Body of pancreas (tissue), 4 donors: ENCODE results near the gene SPNS1. TPM values are rescaled to one million over a fixed set of nuclear protein-coding genes. Genes with fewer than 3 reads are reported as not detected.

ENCODE experiments used
- ATAC-seq: fragments of 150-250 bp; one replicate; pipeline ENCODE4 v1.9.1; 2016
- DNase-seq, 4 donors: peaks; one replicate each; pipeline ENCODE4 v3.0.0-alpha.2; 2019
- H3K27ac ChIP-seq, 4 donors: fragments of 200-600 bp; sonication (generic); 1 replicate in 3 of 4; 2 replicates in 1 of 4; pipeline versions ENCODE4 v1.5.1 to v1.6.1; 2016 to 2019; ENCODE audit warnings: mild to moderate bottlenecking in 1 of 4, mixed read lengths in 1 of 4, moderate library complexity in 1 of 4
- H3K27me3 ChIP-seq, 2 donors: fragments of 200-600 bp; sonication (generic); one replicate each; pipeline ENCODE4 v1.6.0; 2016; ENCODE audit warnings: mild to moderate bottlenecking in 1 of 2
- H3K36me3 ChIP-seq, 2 donors: fragments of 200-600 bp; sonication (generic); replicated peaks in 1 of 2; 2 replicates each; pipeline ENCODE4 v1.5.1; 2016; ENCODE audit warnings: low read depth in 2 of 2; ENCODE audit not compliant: insufficient read depth in 1 of 2
- H3K4me1 ChIP-seq: fragments of 200-600 bp; sonication (generic); one replicate; pipeline ENCODE4 v1.6.0; 2016
- H3K4me3 ChIP-seq, 2 donors: fragments of 200-600 bp; sonication (generic); 1 replicate in 1 of 2; 2 replicates in 1 of 2; pipeline ENCODE4 v1.5.1; 2016 to 2019
- H3K9me3 ChIP-seq, 3 donors: fragments of 200-600 bp; sonication (generic); 1 replicate in 2 of 3; 2 replicates in 1 of 3; pipeline ENCODE4 v1.5.1; 2016
- CTCF ChIP-seq, 7 experiments: fragments of 450-650 bp in 4 of 7; fragments of 200-600 bp in 3 of 7; sonication (generic) in 3 of 7; IDR thresholded peaks; one replicate each; pipeline ENCODE4 v1.5.1; 2016 to 2019; ENCODE audit warnings: antibody characterized with exemption in 7 of 7
- POLR2A ChIP-seq, 3 donors: fragments of 450-650 bp; IDR thresholded peaks; one replicate each; pipeline ENCODE4 v1.6.1; 2016; ENCODE audit warnings: antibody characterized with exemption in 3 of 3, mild to moderate bottlenecking in 2 of 3
- WGBS, 2 donors: methylation state at CpG; one replicate each; pipeline ENCODE4 v1.1.5; 2017; 5-methylcytosine and 5-hydroxymethylcytosine counted together
- intact Hi-C: fragments of 100-400 bp; cut with DNase I; formaldehyde crosslinking; loops from one replicate; pipeline ENCODE4 v1.15.1; 2023
- total RNA-seq, 2 donors: library from RNA; depleted of rRNA; stranded (reverse); fragments of >200 nt; gene quantifications; one replicate each; pipeline ENCODE4 v1.1.0, GENCODE V29; 2016

Gene SPNS1
- total RNA-seq, 2 donors from 2014 or later, result 11.2 to 23.1 TPM

GRCh38 chr16:29022196-29022595 lies 47.6 kb downstream of the SPNS1 start:
- Histone ChIP-seq H3K36me3 (no peaks in the 10 kb centered on the region), H3K27me3 (no peaks in the 10 kb centered on the region), H3K27ac (no peak overlapping the region), H3K4me3 (no peak overlapping the region), H3K4me1 (no peaks in the 10 kb centered on the region), H3K9me3 (no peaks in the 10 kb centered on the region)
- WGBS, 2 donors, result 71 to 78% methylated on average over 5 of the region's 5 CpGs
- intact Hi-C loops, result no loop called here
- no peak for ATAC-seq
- no peak for DNase-seq
- TF ChIP-seq POLR2A (IDR thresholded peaks at IDR 0.05), result no peak

DNA sequence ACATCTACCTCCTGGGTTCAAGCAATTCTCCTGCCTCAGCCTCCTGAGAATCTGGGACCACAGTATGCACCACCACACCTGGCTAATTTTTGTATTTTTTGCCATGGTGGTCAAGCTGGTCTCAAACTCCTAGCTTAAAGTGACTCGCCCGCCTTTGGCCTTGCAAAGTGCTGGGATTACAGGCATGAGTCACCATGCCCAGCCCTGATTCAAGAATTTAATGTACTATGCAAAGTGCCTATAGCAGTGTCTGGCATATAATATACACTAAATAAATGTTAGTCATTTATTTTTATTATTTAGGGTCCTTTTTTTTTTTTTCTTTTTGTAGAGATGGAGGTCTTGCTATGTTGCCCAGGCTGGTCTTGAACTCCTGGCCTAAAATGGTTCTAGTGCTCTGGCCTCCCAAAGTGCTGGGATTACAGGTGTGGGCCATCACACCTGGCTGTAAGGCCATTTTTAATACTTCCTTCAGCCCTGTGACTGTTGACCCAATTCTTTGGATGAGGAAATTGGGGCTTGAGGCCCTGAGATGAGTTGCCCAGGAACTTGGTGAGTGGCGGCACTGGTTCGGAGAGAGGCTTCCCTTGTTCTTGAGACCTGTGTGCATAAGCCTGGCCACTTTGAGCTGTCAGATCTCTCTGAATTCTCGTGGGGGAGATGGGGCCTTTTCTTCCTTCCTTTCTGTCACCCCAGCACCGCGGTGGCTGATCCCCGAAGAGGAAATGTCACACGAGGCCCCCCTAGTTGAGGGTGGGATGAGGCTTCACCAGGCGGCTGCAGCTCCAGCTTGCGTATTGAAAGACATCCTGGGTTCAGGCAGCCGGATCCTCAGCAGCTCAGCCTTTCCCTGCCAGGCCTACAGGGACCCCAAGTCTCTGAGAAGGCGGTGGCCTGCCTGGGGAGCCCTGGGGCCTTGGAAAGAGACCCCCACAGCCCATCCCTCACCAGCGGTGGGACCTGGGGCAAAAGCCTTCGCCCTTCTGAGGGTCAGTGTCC lies 49.0 kb downstream of the SPNS1 start:
- Histone ChIP-seq H3K27ac (no peak overlapping the region), H3K27me3 (no peaks in the 10 kb centered on the region), H3K36me3 (no peaks in the 10 kb centered on the region), H3K9me3 (no peaks in the 10 kb centered on the region), H3K4me1 (no peaks in the 10 kb centered on the region), H3K4me3 (no peak overlapping the region)
- ATAC-seq (no peak), DNase-seq (no peak)
- 68 to 76% methylated on average over 5 to 15 of the region's 15 CpGs for WGBS, 2 donors
- TF ChIP-seq CTCF (IDR thresholded peaks at IDR 0.05), result no peak
- TF ChIP-seq POLR2A (IDR thresholded peaks at IDR 0.05), result no peak
- intact Hi-C loops, result no loop called here

GRCh38 chr16:29024278-29024677 lies 49.7 kb downstream of the SPNS1 start:
- no peak for ATAC-seq
- Histone ChIP-seq H3K36me3 (no peaks in the 10 kb centered on the region), H3K27me3 (no peaks in the 10 kb centered on the region), H3K9me3 (no peaks in the 10 kb centered on the region), H3K4me1 (no peaks in the 10 kb centered on the region), H3K4me3 (no peak overlapping the region), H3K27ac (no peak overlapping the region)
- intact Hi-C loops, result no loop called here
- no peak for DNase-seq
- 49 to 52% methylated on average over 5 of the region's 5 CpGs for WGBS, 2 donors
- TF ChIP-seq CTCF (IDR thresholded peaks at IDR 0.05) (no peak), POLR2A (IDR thresholded peaks at IDR 0.05) (no peak)

- TF ChIP-seq CTCF (IDR thresholded peaks at IDR 0.05) (no peak), POLR2A (IDR thresholded peaks at IDR 0.05) (no peak)
- H3K4me1 ChIP-seq, result no peaks in the 10 kb centered on the region
- no peak overlapping the region for H3K4me3 ChIP-seq
- DNase-seq (no peak), ATAC-seq (no peak)
- no peak overlapping the region for H3K27ac ChIP-seq
- 23 to 48% methylated on average over 3 to 5 of the region's 5 CpGs for WGBS, 2 donors
- H3K36me3 ChIP-seq, result no peaks in the 10 kb centered on the region
- intact Hi-C loops, result no loop called here
- H3K27me3 ChIP-seq, result no peaks in the 10 kb centered on the region
- H3K9me3 ChIP-seq, result no peaks in the 10 kb centered on the region
Measured at GRCh38 chr16:29025218-29025617, 50.6 kb downstream of the SPNS1 start.

- TF ChIP-seq POLR2A (IDR thresholded peaks at IDR 0.05), result no peak
- no peak for TF ChIP-seq CTCF (IDR thresholded peaks at IDR 0.05)
- no peak for ATAC-seq
- WGBS, 2 donors, result 75 to 97% methylated on average over 2 to 4 of the region's 4 CpGs
Measured at GRCh38 chr16:29025735-29026134, 51.2 kb downstream of the SPNS1 start.

More at GRCh38 chr16:29025735-29026134, 51.2 kb downstream of the SPNS1 start:
- no peak for DNase-seq
- Histone ChIP-seq H3K4me1 (no peaks in the 10 kb centered on the region), H3K27ac (no peak overlapping the region), H3K27me3 (no peaks in the 10 kb centered on the region), H3K36me3 (no peaks in the 10 kb centered on the region), H3K9me3 (no peaks in the 10 kb centered on the region), H3K4me3 (no peak overlapping the region)
- intact Hi-C loops, result no loop called here
